Measurements from ENCODE around the gene NEK6.
A peak's percentile ranks its signal among the peaks of the same experiment; 100 is the strongest.

Gene NEK6

GRCh38 chr9:124214596-124215367 lies 43.0 kb upstream of the NEK6 start:
- H3K4me1 ChIP-seq (ENCODE audit: low read length), result peaks cover 88% of the 10 kb centered on the region
- no peak overlapping the region; the same call in 1 of the 2 replicates for H3K9ac ChIP-seq (ENCODE audit: low read length)
- H3K4me3 ChIP-seq (ENCODE audit: low read length), result no peak overlapping the region
- no peak overlapping the region for H3K4me2 ChIP-seq (ENCODE audit: low read length)
- H4K20me1 ChIP-seq (ENCODE audit: insufficient read depth, low read length), result no peaks in the 10 kb centered on the region
- H3K36me3 ChIP-seq (replicated peaks; ENCODE audit: low read depth, low read length), result no peaks in the 10 kb centered on the region
- TF ChIP-seq EZH2phosphoT487 (IDR thresholded peaks at IDR 0.05; ENCODE audit: low read depth) (no peak), CTCF (IDR thresholded peaks at IDR 0.05; ENCODE audit: low read depth, low read length) (no peak)
- H3K79me2 ChIP-seq (ENCODE audit: low read length), result no peaks in the 10 kb centered on the region
- H3K27ac ChIP-seq (ENCODE audit: low read length), result no peak overlapping the region
- no peaks in the 10 kb centered on the region for H3K9me3 ChIP-seq (ENCODE audit: insufficient read depth, low read length)
- H3K27me3 ChIP-seq (ENCODE audit: low read depth, low read length), result no peaks in the 10 kb centered on the region
- no peak overlapping the region for H2AFZ ChIP-seq (ENCODE audit: low read depth, low read length)

- Histone ChIP-seq H3K4me1 (ENCODE audit: low read length) (peaks cover 85% of the 10 kb centered on the region), H2AFZ (ENCODE audit: low read depth, low read length) (no peak overlapping the region), H3K9ac (ENCODE audit: low read length) (no peak overlapping the region; the same call in 1 of the 2 replicates), H3K9me3 (ENCODE audit: insufficient read depth, low read length) (no peaks in the 10 kb centered on the region), H3K27me3 (ENCODE audit: low read depth, low read length) (no peaks in the 10 kb centered on the region), H3K79me2 (ENCODE audit: low read length) (no peaks in the 10 kb centered on the region), H3K4me2 (ENCODE audit: low read length) (no peak overlapping the region), H3K27ac (ENCODE audit: low read length) (no peak overlapping the region), H3K4me3 (ENCODE audit: low read length) (no peak overlapping the region), H4K20me1 (ENCODE audit: insufficient read depth, low read length) (no peaks in the 10 kb centered on the region), H3K36me3 (replicated peaks; ENCODE audit: low read depth, low read length) (no peaks in the 10 kb centered on the region)
- TF ChIP-seq EZH2phosphoT487 (IDR thresholded peaks at IDR 0.05; ENCODE audit: low read depth) (no peak), CTCF (IDR thresholded peaks at IDR 0.05; ENCODE audit: low read depth, low read length) (no peak)
Measured at GRCh38 chr9:124215368-124215910, 42.3 kb upstream of the NEK6 start.

GRCh38 chr9:124215956-124216355 lies 41.8 kb upstream of the NEK6 start:
- H2AFZ ChIP-seq (ENCODE audit: low read depth, low read length), result no peak overlapping the region
- peak overlapping the region; percentile 93 for H3K27ac ChIP-seq (ENCODE audit: low read length)
- no peaks in the 10 kb centered on the region for H3K36me3 ChIP-seq (replicated peaks; ENCODE audit: low read depth, low read length)
- no peaks in the 10 kb centered on the region for H3K9me3 ChIP-seq (ENCODE audit: insufficient read depth, low read length)
- peak overlapping the region; percentile 77 for H3K9ac ChIP-seq (ENCODE audit: low read length)
- H3K4me2 ChIP-seq (ENCODE audit: low read length), result peak overlapping the region; percentile 81
- peak overlapping the region; percentile 47; the same call in 1 of the 2 replicates for H3K4me3 ChIP-seq (ENCODE audit: low read length)
- no peaks in the 10 kb centered on the region for H3K27me3 ChIP-seq (ENCODE audit: low read depth, low read length)
- TF ChIP-seq EZH2phosphoT487 (IDR thresholded peaks at IDR 0.05; ENCODE audit: low read depth) (no peak), CTCF (IDR thresholded peaks at IDR 0.05; ENCODE audit: low read depth, low read length) (no peak)
- H3K4me1 ChIP-seq (ENCODE audit: low read length), result peaks cover 85% of the 10 kb centered on the region
- no peaks in the 10 kb centered on the region for H3K79me2 ChIP-seq (ENCODE audit: low read length)
- no peaks in the 10 kb centered on the region for H4K20me1 ChIP-seq (ENCODE audit: insufficient read depth, low read length)

- no peaks in the 10 kb centered on the region for H3K79me2 ChIP-seq (ENCODE audit: low read length)
- no peak overlapping the region; the same call in 1 of the 2 replicates for H2AFZ ChIP-seq (ENCODE audit: low read depth, low read length)
- peak overlapping the region; percentile 81 for H3K4me2 ChIP-seq (ENCODE audit: low read length)
- H3K4me3 ChIP-seq (ENCODE audit: low read length), result peak overlapping the region; percentile 51
- no peaks in the 10 kb centered on the region for H3K36me3 ChIP-seq (replicated peaks; ENCODE audit: low read depth, low read length)
- peak overlapping the region; percentile 93 for H3K27ac ChIP-seq (ENCODE audit: low read length)
- no peak for TF ChIP-seq EZH2phosphoT487 (IDR thresholded peaks at IDR 0.05; ENCODE audit: low read depth)
- TF ChIP-seq CTCF (IDR thresholded peaks at IDR 0.05; ENCODE audit: low read depth, low read length), result no peak
- H3K9ac ChIP-seq (ENCODE audit: low read length), result peak overlapping the region; percentile 77
- no peaks in the 10 kb centered on the region for H3K27me3 ChIP-seq (ENCODE audit: low read depth, low read length)
- no peaks in the 10 kb centered on the region for H4K20me1 ChIP-seq (ENCODE audit: insufficient read depth, low read length)
- H3K4me1 ChIP-seq (ENCODE audit: low read length), result peaks cover 85% of the 10 kb centered on the region
- H3K9me3 ChIP-seq (ENCODE audit: insufficient read depth, low read length), result no peaks in the 10 kb centered on the region
Measured at GRCh38 chr9:124216474-124217176, 41.1 kb upstream of the NEK6 start.
